Smooth muscle cell (in vitro differentiated cells): Measurements from ENCODE around the gene PTGDS. TPM values are rescaled to one million over a fixed set of nuclear protein-coding genes. Genes with fewer than 3 reads are reported as not detected.

Experiments
- DNase-seq: peaks from one replicate; lab custom pipeline; 2025; ENCODE audit not compliant: unreplicated experiment; lab: John Stamatoyannopoulos, UW
- H2AFZ ChIP-seq: fragments of 200-600 bp; sonication (generic); 2 replicates; pipeline ENCODE4 v1.6.0; 2016; ENCODE audit warnings: antibody characterized with exemption, low read depth, mild to moderate bottlenecking
- H3F3A ChIP-seq: fragments of 200-600 bp; sonication (generic); 2 replicates; pipeline ENCODE4 v1.6.0; 2017; ENCODE audit warnings: antibody characterized with exemption, low read depth
- H3K27ac ChIP-seq: fragments of 200-600 bp; sonication (generic); 2 replicates; pipeline ENCODE4 v1.5.1; 2016; ENCODE audit warnings: low read depth, mild to moderate bottlenecking
- H3K27me3 ChIP-seq: fragments of 200-600 bp; sonication (generic); 2 replicates; pipeline ENCODE4 v1.6.1; 2016; ENCODE audit warnings: low read depth, mild to moderate bottlenecking
- H3K36me3 ChIP-seq: fragments of 200-600 bp; sonication (generic); 2 replicates; pipeline ENCODE4 v1.5.1; 2016; ENCODE audit warnings: low read depth
- H3K4me1 ChIP-seq: fragments of 200-600 bp; sonication (generic); 2 replicates; pipeline ENCODE4 v1.5.1; 2016; ENCODE audit warnings: low read depth
- H3K4me2 ChIP-seq: fragments of 200-600 bp; sonication (generic); 2 replicates; pipeline ENCODE4 v1.6.0; 2016; ENCODE audit warnings: mild to moderate bottlenecking
- H3K4me3 ChIP-seq: fragments of 200-600 bp; sonication (generic); 2 replicates; pipeline ENCODE4 v1.5.1; 2016; ENCODE audit warnings: mild to moderate bottlenecking
- H3K79me2 ChIP-seq: fragments of 200-600 bp; sonication (generic); 2 replicates; pipeline ENCODE4 v1.6.0; 2016; ENCODE audit warnings: low read depth, mild to moderate bottlenecking
- H3K9ac ChIP-seq: fragments of 200-600 bp; sonication (generic); 2 replicates; pipeline ENCODE4 v1.6.0; 2016; ENCODE audit warnings: low read depth
- H3K9me3 ChIP-seq: fragments of 200-600 bp; sonication (generic); replicated peaks from 2 replicates; pipeline ENCODE4 v1.5.1; 2016; ENCODE audit warnings: low read depth
- H4K20me1 ChIP-seq: fragments of 200-600 bp; sonication (generic); 2 replicates; pipeline ENCODE4 v1.6.0; 2016; ENCODE audit warnings: low read depth
- WGBS: methylation state at CpG from one replicate; pipeline ENCODE4 v1.1.7; 2016; ENCODE audit warnings: low lambda C conversion rate; 5-methylcytosine and 5-hydroxymethylcytosine counted together
- polyA plus RNA-seq: library from polyadenylated mRNA; unstranded; fragments of >200 nt; fragmentation: Nextera tagmentation; extraction: Ambion mirVana; gene quantifications from 2 replicates; pipeline ENCODE4 v1.2.1, GENCODE V29; 2016
- total RNA-seq: library from RNA; depleted of rRNA; stranded (reverse); fragments of >200 nt; gene quantifications from 2 replicates; pipeline ENCODE4 v1.2.3, GENCODE V29; 2014
- TF ChIP-seq, protein P1 (sequence below): fragments of 200-600 bp; sonication (generic); IDR thresholded peaks from 2 replicates; pipeline ENCODE4 v1.5.1; 2017; ENCODE audit warnings: borderline replicate concordance, mild to moderate bottlenecking, antibody characterized with exemption; ENCODE audit not compliant: insufficient read depth, poor library complexity, severe bottlenecking

PTGDS gene
- total RNA-seq (119 and 145 TPM in 2 replicates), polyA plus RNA-seq (597 and 611 TPM in 2 replicates)

DNA sequence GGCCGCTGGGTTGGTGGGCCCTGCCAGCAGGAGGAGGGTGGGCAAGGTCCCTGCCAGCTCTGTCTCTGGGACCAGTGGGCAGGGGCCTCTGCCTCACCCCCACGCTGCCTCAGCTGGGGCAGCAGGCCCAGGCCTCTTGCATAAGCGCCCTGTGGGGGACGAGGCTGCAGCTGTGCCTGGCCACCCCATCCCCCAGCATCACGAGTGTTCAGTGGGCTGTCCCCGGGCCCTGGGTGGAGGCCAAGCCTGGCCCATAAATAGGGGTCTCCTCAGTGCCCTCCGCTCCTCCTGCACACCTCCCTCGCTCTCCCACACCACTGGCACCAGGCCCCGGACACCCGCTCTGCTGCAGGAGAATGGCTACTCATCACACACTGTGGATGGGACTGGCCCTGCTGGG is at the start of gene PTGDS:
Gene PTGDS (plus strand): TSS at position 282 of the 400 bp plus-strand sequence. CDS start 75 bp downstream, at position 357.
- 52% methylated on average over 10 of the region's 10 CpGs for WGBS
- Histone ChIP-seq H3K36me3 (no peaks in the 10 kb centered on the region), H3K4me1 (peaks cover 4% of the 10 kb centered on the region), H3K9ac (no peak within 1 kb of the TSS), H2AFZ (peak within 1 kb of the TSS; percentile 89), H4K20me1 (peaks cover 9% of the 10 kb centered on the region), H3K27ac (no peak within 1 kb of the TSS), H3K79me2 (no peaks in the 10 kb centered on the region), H3K9me3 (no peaks in the 10 kb centered on the region), H3K4me2 (peak within 1 kb of the TSS; percentile 82), H3K4me3 (peak within 1 kb of the TSS; percentile 48), H3F3A (no peaks in the 10 kb centered on the region), H3K27me3 (no peaks in the 10 kb centered on the region)
- TF ChIP-seq, protein P1, sequence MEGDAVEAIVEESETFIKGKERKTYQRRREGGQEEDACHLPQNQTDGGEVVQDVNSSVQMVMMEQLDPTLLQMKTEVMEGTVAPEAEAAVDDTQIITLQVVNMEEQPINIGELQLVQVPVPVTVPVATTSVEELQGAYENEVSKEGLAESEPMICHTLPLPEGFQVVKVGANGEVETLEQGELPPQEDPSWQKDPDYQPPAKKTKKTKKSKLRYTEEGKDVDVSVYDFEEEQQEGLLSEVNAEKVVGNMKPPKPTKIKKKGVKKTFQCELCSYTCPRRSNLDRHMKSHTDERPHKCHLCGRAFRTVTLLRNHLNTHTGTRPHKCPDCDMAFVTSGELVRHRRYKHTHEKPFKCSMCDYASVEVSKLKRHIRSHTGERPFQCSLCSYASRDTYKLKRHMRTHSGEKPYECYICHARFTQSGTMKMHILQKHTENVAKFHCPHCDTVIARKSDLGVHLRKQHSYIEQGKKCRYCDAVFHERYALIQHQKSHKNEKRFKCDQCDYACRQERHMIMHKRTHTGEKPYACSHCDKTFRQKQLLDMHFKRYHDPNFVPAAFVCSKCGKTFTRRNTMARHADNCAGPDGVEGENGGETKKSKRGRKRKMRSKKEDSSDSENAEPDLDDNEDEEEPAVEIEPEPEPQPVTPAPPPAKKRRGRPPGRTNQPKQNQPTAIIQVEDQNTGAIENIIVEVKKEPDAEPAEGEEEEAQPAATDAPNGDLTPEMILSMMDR, result no peak
- peak; percentile 65 for DNase-seq

DNA sequence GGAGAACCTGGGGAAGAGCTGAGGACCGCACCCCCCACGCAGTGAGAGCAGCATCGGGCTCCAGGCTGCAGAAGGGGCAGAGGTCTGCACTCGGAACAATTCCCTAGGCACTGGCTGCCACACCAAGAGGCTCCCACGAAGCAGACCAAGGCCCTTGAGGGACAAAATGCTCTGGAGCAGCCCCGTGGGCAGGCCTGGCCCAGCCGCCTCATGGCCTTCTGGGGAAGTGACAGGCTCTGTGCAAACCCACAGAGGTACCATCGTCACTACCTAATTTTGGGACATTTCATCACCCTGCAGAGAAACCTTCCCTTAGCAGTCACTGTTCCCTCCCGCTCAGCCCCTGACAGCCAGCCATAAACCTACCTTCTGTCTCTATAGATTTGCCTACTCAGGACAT is 48.7 kb upstream of the PTGDS start:
- Histone ChIP-seq H3K9ac (no peak overlapping the region), H4K20me1 (no peaks in the 10 kb centered on the region), H3K4me2 (no peak overlapping the region), H3K27ac (no peak overlapping the region), H3K27me3 (no peaks in the 10 kb centered on the region), H3F3A (no peaks in the 10 kb centered on the region), H2AFZ (no peak overlapping the region), H3K4me3 (no peak overlapping the region), H3K79me2 (no peaks in the 10 kb centered on the region), H3K4me1 (no peaks in the 10 kb centered on the region), H3K36me3 (no peaks in the 10 kb centered on the region), H3K9me3 (no peaks in the 10 kb centered on the region)
- WGBS, result 88% methylated on average over 9 of the region's 9 CpGs
- TF ChIP-seq, protein P1, result no peak
- no peak for DNase-seq

DNA sequence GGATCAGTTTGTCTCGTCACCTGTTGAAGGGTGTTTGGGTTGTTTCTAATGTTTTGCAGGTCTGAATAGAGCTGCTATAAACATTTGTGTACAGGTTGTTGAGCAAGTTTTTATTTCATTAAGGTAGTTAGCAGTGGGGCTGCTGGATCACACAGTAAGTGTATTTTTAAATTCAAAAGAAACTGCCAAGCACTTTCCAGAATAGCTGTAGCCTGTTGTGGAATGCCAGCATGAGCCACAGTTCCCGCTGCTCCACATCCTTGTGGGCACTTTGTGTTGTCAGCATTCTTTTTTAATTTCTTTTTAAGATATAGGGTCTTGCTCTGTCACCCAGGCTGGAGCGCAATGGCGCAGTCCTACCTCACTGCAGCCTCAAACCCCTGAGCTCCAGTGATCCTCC is 47.3 kb upstream of the PTGDS start:
- Histone ChIP-seq H4K20me1 (no peaks in the 10 kb centered on the region), H3K4me2 (no peak overlapping the region), H3K27ac (no peak overlapping the region), H2AFZ (no peak overlapping the region), H3K79me2 (no peaks in the 10 kb centered on the region), H3K27me3 (no peaks in the 10 kb centered on the region), H3F3A (no peaks in the 10 kb centered on the region), H3K4me1 (no peaks in the 10 kb centered on the region), H3K4me3 (no peak overlapping the region), H3K9me3 (no peaks in the 10 kb centered on the region), H3K9ac (no peak overlapping the region), H3K36me3 (no peaks in the 10 kb centered on the region)
- 100% methylated on average over 4 of the region's 4 CpGs for WGBS
- TF ChIP-seq, protein P1, result no peak
- DNase-seq, result no peak

DNA sequence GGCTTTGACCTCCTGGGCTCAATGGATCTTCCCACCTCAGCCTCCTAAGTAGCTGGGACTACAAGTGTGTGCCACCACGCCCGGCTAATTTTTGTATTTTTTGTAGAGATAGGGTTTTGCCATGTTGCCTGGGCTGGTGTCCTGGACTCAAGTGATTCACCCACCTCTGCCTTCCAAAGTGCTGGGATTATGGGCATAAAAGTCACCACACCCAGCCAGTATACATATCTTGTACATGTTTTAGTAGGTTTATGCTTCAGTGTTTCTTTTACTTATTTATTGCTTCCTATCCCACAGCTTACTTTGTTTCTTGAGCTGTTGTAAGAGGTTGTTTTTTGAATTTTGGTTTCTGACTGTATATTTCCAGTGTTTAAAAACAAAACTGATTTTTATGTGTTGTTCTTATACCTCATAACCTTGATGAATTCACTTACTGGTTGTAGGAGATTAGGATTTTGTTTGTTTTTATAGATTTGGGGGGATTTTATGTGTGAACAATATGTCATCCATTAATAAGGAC is 45.6 kb upstream of the PTGDS start:
- Histone ChIP-seq H3K4me3 (no peak overlapping the region), H3K36me3 (no peaks in the 10 kb centered on the region), H3K27ac (no peak overlapping the region), H3K9me3 (no peaks in the 10 kb centered on the region), H3K27me3 (no peaks in the 10 kb centered on the region), H3K9ac (no peak overlapping the region), H3K4me2 (no peak overlapping the region), H3K4me1 (no peaks in the 10 kb centered on the region), H3K79me2 (no peaks in the 10 kb centered on the region), H4K20me1 (no peaks in the 10 kb centered on the region), H3F3A (no peaks in the 10 kb centered on the region), H2AFZ (no peak overlapping the region)
- DNase-seq, result no peak
- 100% methylated on average over 2 of the region's 2 CpGs for WGBS
- TF ChIP-seq, protein P1, result no peak
